Brain microvascular endothelial cell (primary cell): Measurements from ENCODE around the gene PGF.

Source experiments
- DNase-seq: peaks from one replicate; pipeline ENCODE4 v3.0.0-alpha.2; 2020
- H3K27ac ChIP-seq: fragments of 250-450 bp; sonication (Bioruptor Pico); 2 replicates; pipeline ENCODE4 v1.5.1; 2020; ENCODE audit warnings: mild to moderate bottlenecking, moderate library complexity
- H3K27me3 ChIP-seq: fragments of 250-450 bp; sonication (Bioruptor Pico); replicated peaks from 2 replicates; pipeline ENCODE4 v1.5.1; 2020; ENCODE audit warnings: mild to moderate bottlenecking
- H3K36me3 ChIP-seq: fragments of 250-450 bp; sonication (Bioruptor Pico); replicated peaks from 2 replicates; pipeline ENCODE4 v1.5.1; 2020; ENCODE audit warnings: mild to moderate bottlenecking
- H3K4me3 ChIP-seq: 2 replicates; pipeline ENCODE4 v1.5.1; 2011; ENCODE audit warnings: low read depth, mild to moderate bottlenecking, control low read depth, low read length, moderate library complexity
- CTCF ChIP-seq: IDR thresholded peaks from 2 replicates; pipeline ENCODE4 v1.5.1; 2011; ENCODE audit warnings: low read depth, mild to moderate bottlenecking, moderate library complexity, low read length, control low read depth, inconsistent platforms; ENCODE audit errors: missing control alignments
- in situ Hi-C: cut with HindIII; loops from 2 replicates; pipeline ENCODE4 v1.10.0; 2017; ENCODE audit warnings: low sequenced_read_pairs, low pct_ligation_motif_present

PGF gene

GRCh38 chr14:74896400-74896799 is 59.0 kb downstream of the PGF start:
- DNase-seq, result no peak
- no peak overlapping the region for H3K27ac ChIP-seq
- no peak for TF ChIP-seq CTCF
- H3K27me3 ChIP-seq, result no peaks in the 10 kb centered on the region
- H3K36me3 ChIP-seq, result peaks cover 88% of the 10 kb centered on the region
- H3K4me3 ChIP-seq, result no peak overlapping the region
- in situ Hi-C loops, result no loop called here

- no peak for DNase-seq
- Histone ChIP-seq H3K36me3 (peaks cover 77% of the 10 kb centered on the region), H3K27me3 (no peaks in the 10 kb centered on the region), H3K4me3 (no peak overlapping the region), H3K27ac (no peak overlapping the region)
- TF ChIP-seq CTCF, result no peak
- in situ Hi-C loops, result no loop called here
These were observed 61.7 kb downstream of the PGF start for GRCh38 chr14:74893614-74894091.

GRCh38 chr14:74892745-74893144 is 62.7 kb downstream of the PGF start:
- in situ Hi-C loops, result no loop called here
- Histone ChIP-seq H3K36me3 (peaks cover 70% of the 10 kb centered on the region), H3K27ac (no peak overlapping the region), H3K27me3 (no peaks in the 10 kb centered on the region), H3K4me3 (no peak overlapping the region)
- no peak for DNase-seq
- no peak for TF ChIP-seq CTCF

GRCh38 chr14:74891870-74892269 is 63.5 kb downstream of the PGF start:
- Histone ChIP-seq H3K27me3 (no peaks in the 10 kb centered on the region), H3K4me3 (no peak overlapping the region), H3K27ac (no peak overlapping the region), H3K36me3 (peaks cover 62% of the 10 kb centered on the region)
- in situ Hi-C loops, result no loop called here
- no peak for TF ChIP-seq CTCF
- DNase-seq, result no peak
